H1 (cell line): Measurements from ENCODE around the gene SLC39A8. TPM values are rescaled to one million over a fixed set of nuclear protein-coding genes. Genes with fewer than 3 reads are reported as not detected.

Source experiments
- GTF2F1 ChIP-seq: IDR thresholded peaks from 2 replicates; pipeline ENCODE4 v1.6.1; 2012; ENCODE audit warnings: low read depth, low read length, improper control_type of control experiment, borderline replicate concordance
- KDM5A ChIP-seq: fragments of 200-600 bp; IDR thresholded peaks from 2 replicates; pipeline ENCODE4 v1.7.1; 2012; ENCODE audit warnings: mild to moderate bottlenecking, low read length, inconsistent platforms, mixed read lengths
- RAD21 ChIP-seq, 2 experiments: IDR thresholded peaks in 1 of 2; conservative IDR thresholded peaks in 1 of 2; 2 replicates each; pipeline ENCODE4 v1.6.1; 2011; ENCODE audit warnings: low read depth in 2 of 2, low read length in 2 of 2, improper control_type of control experiment in 1 of 2, inconsistent platforms in 1 of 2, mild to moderate bottlenecking in 1 of 2, moderate library complexity in 1 of 2
- RXRA ChIP-seq: IDR thresholded peaks from 2 replicates; pipeline ENCODE4 v1.6.1; 2011; ENCODE audit warnings: low read depth, mild to moderate bottlenecking, low read length, moderate library complexity; ENCODE audit not compliant: insufficient read depth
- TCF12 ChIP-seq: IDR thresholded peaks from 2 replicates; pipeline ENCODE4 v1.6.1; 2011; ENCODE audit warnings: low read depth, mild to moderate bottlenecking, low read length
- ZNF274 ChIP-seq: IDR thresholded peaks from 2 replicates; pipeline ENCODE4 v1.7.0; 2012; ENCODE audit warnings: low read length, borderline replicate concordance; ENCODE audit errors: extremely low read depth
- polyA plus RNA-seq, 7 experiments: library from polyadenylated mRNA; depleted of rRNA in 3 of 7; stranded (reverse) in 5 of 7; unstranded in 2 of 7; fragments of >200 nt in 5 of 7; fragments of 200-250 nt in 2 of 7; gene quantifications; 1 replicate in 5 of 7; 2 replicates in 1 of 7; 4 replicates in 1 of 7; pipeline versions ENCODE4 v1.2.1 to v1.2.3, GENCODE V29; 2011 to 2013; ENCODE audit warnings: missing spikeins in 2 of 7, mixed read lengths in 2 of 7
- total RNA-seq: library from RNA; stranded (reverse); fragmentation: NEBNext Ultra II Directional; extraction: Animal tissue kit (Norgen Biotek cat#: 25700); gene quantifications from 2 replicates; pipeline ENCODE4 v1.2.1, GENCODE V29; 2021
- TF ChIP-seq, protein P1 (sequence below), 3 experiments: IDR thresholded peaks; 1 replicate in 2 of 3; 2 replicates in 1 of 3; pipeline versions ENCODE4 v1.5.1 to v1.6.1; 2011; ENCODE audit warnings: low read length in 3 of 3, mild to moderate bottlenecking in 3 of 3, inconsistent platforms in 2 of 3, low read depth in 1 of 3, moderate library complexity in 1 of 3; ENCODE audit not compliant: insufficient read depth in 1 of 3; ENCODE audit errors: control extremely low read depth in 1 of 3
- TF ChIP-seq, protein P2 (sequence below): fragments of 300-600 bp; sonication (generic); IDR thresholded peaks from 2 replicates; pipeline ENCODE4 v1.7.1; 2012; ENCODE audit warnings: low read length, moderate library complexity, mild to moderate bottlenecking, inconsistent platforms; ENCODE audit not compliant: insufficient replicate concordance

Gene SLC39A8
- total and polyA plus RNA-seq, 2 of the 8 experiments (the other 6 are each of a cell fraction or from before 2014, with no cell fraction given): 6.4 to 38.7 TPM

DNA sequence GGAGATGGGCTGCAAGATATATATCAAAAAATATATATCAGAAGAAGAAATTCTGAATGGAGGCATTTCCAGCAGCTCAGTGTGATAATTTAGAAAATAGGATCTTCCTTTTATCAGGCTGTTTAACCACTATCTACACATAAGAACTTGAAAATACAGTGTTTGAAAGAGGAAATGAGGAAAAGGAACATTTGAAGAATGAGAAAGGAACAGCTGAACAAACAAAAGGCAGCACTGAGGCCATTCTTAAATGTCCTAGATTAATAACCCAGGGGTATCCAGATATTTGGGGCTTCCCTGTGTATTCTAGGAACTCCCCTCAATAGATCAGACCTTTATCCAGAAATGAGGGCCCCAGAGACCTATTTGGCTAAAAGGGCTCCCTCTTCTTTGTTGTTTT lies 4.1 kb downstream of the SLC39A8 start (continued):
- TF ChIP-seq, protein P1, sequence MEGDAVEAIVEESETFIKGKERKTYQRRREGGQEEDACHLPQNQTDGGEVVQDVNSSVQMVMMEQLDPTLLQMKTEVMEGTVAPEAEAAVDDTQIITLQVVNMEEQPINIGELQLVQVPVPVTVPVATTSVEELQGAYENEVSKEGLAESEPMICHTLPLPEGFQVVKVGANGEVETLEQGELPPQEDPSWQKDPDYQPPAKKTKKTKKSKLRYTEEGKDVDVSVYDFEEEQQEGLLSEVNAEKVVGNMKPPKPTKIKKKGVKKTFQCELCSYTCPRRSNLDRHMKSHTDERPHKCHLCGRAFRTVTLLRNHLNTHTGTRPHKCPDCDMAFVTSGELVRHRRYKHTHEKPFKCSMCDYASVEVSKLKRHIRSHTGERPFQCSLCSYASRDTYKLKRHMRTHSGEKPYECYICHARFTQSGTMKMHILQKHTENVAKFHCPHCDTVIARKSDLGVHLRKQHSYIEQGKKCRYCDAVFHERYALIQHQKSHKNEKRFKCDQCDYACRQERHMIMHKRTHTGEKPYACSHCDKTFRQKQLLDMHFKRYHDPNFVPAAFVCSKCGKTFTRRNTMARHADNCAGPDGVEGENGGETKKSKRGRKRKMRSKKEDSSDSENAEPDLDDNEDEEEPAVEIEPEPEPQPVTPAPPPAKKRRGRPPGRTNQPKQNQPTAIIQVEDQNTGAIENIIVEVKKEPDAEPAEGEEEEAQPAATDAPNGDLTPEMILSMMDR (IDR thresholded peaks at IDR 0.05; ENCODE audit: control extremely low read depth in 1 of 3, insufficient read depth in 1 of 3, low read depth in 1 of 3, low read length in 3 of 3): no peak
- TF ChIP-seq RXRA: no peak
- TF ChIP-seq RAD21 (IDR thresholded peaks at IDR 0.05 in 1 of 2, conservative IDR thresholded peaks at IDR 0.05 in 1 of 2; ENCODE audit: low read depth in 2 of 2, low read length in 2 of 2): no peak
- TF ChIP-seq, protein P2, sequence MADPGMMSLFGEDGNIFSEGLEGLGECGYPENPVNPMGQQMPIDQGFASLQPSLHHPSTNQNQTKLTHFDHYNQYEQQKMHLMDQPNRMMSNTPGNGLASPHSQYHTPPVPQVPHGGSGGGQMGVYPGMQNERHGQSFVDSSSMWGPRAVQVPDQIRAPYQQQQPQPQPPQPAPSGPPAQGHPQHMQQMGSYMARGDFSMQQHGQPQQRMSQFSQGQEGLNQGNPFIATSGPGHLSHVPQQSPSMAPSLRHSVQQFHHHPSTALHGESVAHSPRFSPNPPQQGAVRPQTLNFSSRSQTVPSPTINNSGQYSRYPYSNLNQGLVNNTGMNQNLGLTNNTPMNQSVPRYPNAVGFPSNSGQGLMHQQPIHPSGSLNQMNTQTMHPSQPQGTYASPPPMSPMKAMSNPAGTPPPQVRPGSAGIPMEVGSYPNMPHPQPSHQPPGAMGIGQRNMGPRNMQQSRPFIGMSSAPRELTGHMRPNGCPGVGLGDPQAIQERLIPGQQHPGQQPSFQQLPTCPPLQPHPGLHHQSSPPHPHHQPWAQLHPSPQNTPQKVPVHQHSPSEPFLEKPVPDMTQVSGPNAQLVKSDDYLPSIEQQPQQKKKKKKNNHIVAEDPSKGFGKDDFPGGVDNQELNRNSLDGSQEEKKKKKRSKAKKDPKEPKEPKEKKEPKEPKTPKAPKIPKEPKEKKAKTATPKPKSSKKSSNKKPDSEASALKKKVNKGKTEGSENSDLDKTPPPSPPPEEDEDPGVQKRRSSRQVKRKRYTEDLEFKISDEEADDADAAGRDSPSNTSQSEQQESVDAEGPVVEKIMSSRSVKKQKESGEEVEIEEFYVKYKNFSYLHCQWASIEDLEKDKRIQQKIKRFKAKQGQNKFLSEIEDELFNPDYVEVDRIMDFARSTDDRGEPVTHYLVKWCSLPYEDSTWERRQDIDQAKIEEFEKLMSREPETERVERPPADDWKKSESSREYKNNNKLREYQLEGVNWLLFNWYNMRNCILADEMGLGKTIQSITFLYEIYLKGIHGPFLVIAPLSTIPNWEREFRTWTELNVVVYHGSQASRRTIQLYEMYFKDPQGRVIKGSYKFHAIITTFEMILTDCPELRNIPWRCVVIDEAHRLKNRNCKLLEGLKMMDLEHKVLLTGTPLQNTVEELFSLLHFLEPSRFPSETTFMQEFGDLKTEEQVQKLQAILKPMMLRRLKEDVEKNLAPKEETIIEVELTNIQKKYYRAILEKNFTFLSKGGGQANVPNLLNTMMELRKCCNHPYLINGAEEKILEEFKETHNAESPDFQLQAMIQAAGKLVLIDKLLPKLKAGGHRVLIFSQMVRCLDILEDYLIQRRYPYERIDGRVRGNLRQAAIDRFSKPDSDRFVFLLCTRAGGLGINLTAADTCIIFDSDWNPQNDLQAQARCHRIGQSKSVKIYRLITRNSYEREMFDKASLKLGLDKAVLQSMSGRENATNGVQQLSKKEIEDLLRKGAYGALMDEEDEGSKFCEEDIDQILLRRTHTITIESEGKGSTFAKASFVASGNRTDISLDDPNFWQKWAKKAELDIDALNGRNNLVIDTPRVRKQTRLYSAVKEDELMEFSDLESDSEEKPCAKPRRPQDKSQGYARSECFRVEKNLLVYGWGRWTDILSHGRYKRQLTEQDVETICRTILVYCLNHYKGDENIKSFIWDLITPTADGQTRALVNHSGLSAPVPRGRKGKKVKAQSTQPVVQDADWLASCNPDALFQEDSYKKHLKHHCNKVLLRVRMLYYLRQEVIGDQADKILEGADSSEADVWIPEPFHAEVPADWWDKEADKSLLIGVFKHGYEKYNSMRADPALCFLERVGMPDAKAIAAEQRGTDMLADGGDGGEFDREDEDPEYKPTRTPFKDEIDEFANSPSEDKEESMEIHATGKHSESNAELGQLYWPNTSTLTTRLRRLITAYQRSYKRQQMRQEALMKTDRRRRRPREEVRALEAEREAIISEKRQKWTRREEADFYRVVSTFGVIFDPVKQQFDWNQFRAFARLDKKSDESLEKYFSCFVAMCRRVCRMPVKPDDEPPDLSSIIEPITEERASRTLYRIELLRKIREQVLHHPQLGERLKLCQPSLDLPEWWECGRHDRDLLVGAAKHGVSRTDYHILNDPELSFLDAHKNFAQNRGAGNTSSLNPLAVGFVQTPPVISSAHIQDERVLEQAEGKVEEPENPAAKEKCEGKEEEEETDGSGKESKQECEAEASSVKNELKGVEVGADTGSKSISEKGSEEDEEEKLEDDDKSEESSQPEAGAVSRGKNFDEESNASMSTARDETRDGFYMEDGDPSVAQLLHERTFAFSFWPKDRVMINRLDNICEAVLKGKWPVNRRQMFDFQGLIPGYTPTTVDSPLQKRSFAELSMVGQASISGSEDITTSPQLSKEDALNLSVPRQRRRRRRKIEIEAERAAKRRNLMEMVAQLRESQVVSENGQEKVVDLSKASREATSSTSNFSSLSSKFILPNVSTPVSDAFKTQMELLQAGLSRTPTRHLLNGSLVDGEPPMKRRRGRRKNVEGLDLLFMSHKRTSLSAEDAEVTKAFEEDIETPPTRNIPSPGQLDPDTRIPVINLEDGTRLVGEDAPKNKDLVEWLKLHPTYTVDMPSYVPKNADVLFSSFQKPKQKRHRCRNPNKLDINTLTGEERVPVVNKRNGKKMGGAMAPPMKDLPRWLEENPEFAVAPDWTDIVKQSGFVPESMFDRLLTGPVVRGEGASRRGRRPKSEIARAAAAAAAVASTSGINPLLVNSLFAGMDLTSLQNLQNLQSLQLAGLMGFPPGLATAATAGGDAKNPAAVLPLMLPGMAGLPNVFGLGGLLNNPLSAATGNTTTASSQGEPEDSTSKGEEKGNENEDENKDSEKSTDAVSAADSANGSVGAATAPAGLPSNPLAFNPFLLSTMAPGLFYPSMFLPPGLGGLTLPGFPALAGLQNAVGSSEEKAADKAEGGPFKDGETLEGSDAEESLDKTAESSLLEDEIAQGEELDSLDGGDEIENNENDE: no peak
- TF ChIP-seq TCF12: no peak
- no peak for TF ChIP-seq GTF2F1
- TF ChIP-seq KDM5A: no peak
- no peak for TF ChIP-seq ZNF274
- TF ChIP-seq, all 59 proteins: peak for 0
